HG02623 (cell line): ENCODE results near the gene SPDYE4.

Experiments used
- ATAC-seq: cut with Tn5 transposase; IDR thresholded peaks from one replicate; pipeline ENCODE4 v1.9.1; 2021; ENCODE audit warnings: moderate library complexity; ENCODE audit not compliant: unreplicated experiment

The SPDYE4 gene

DNA sequence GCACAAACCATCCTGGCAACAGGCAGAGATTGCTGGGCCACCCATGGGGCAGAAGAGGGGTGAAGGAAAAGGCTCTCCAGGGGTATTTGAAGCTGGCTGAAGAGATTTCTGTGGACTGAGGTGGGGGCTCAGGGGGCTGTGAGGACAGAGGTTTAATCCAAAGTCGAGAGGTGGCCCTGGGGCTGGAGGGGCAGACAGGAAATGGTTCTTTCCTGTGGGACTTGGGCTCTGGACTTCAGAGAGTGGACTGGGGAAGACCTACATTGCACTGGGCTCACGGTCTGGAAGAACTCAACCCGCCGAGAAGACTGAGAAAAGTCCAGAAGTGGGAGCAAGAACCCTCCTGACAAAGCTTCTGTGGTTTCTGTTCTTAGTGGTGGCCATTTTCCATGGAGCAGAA, 16.6 kb downstream of the SPDYE4 start:
- ATAC-seq = no peak

DNA sequence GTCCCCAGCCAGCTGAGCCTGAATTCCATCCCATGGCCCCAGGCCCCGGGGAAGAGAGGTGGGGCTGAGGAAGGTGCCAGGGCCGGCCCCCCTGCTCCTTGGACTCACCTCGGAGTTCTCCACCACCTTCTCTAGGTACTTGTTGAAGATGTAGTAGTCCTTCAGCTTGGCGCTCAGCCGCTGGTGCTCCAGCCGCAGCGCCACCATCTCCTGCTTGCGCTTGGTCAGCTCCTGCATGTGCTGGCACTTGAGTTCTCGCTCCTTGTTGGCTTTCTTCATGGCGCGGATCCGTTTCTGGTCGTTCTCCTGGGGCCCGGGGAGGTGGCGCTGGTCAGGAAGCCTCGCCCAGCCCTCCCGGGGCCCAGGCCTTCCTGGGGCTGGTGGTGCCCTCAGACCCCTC, 17.0 kb downstream of the SPDYE4 start:
- no peak for ATAC-seq

DNA sequence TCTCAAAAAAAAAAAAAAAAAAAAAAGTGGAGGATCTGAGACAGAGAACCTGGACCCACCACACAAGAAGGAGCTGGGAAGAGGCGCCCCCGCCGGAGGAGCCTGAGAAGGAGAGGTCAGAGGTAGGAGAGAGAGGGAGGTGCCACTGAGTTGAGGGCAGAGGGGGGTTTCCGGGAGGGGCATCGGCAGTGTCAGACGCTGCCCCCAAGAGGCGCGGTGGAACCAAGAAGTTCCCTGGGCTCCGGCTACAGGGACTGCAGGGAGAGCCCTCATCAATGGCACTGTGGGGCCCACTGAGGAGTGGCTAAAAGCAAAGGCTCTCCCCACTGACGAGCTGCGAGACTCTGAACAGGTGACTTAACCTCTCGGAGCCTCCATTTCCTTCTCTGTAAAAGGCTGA, 17.9 kb downstream of the SPDYE4 start:
- ATAC-seq = no peak

DNA sequence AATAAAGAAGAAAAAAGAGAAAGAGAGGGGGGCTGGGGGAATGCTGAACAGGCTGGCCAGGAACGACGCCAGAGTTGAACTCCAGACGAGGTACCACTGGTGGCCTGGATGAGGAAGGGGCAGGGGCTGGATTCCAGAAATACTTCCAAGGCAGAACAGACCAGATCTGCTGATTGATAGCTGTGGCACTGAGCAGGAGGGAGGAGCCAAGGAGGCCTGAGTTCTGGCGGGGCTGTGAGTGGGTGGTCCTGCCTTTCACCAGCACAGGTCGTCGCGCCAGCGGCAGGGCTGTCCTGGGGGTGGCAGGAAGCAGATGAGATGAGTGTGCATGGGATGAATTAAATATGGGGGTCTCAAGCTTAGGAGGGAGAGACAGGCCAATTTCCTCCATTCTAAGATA, 19.2 kb downstream of the SPDYE4 start:
- ATAC-seq = no peak

DNA sequence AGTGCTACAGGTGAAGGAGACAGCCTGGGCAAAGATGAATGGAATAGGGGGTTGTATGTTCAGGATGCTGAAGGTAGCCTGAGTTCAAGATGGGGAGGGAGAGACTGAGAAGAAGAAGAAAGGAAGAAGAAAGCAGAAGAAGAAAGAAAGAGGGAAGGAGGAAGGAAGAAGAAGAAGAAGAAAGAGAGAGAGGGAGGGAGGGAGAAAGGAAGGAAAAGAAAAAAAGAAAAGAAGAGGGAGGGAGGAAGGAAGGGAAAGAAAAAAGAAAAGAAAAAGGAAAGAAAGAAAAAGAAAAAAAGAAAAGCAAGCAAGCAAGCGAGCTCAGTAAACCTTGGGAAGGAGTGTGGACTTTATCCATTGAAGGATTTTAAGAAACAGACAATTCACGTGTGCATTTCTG, 21.6 kb downstream of the SPDYE4 start:
- no peak for ATAC-seq

DNA sequence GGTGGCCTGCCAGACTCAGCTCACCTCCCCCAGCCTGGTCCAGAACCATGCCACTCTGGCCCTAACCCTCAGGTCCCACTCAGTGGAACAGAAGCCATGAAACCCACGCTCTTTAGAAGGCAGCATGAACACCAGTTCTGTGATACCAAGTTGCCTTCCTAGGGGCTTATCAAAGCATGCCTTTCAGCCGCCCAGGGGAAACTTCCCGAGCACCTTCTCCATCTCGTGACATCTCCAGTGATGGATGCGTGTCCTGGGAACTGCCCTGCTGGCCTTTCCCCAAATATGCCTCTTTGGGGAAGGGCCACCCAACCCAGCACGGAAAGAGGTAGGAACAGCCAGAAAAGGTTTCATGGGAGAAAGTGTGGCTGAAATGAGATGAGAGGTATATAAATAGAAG, 22.0 kb downstream of the SPDYE4 start:
- no peak for ATAC-seq

DNA sequence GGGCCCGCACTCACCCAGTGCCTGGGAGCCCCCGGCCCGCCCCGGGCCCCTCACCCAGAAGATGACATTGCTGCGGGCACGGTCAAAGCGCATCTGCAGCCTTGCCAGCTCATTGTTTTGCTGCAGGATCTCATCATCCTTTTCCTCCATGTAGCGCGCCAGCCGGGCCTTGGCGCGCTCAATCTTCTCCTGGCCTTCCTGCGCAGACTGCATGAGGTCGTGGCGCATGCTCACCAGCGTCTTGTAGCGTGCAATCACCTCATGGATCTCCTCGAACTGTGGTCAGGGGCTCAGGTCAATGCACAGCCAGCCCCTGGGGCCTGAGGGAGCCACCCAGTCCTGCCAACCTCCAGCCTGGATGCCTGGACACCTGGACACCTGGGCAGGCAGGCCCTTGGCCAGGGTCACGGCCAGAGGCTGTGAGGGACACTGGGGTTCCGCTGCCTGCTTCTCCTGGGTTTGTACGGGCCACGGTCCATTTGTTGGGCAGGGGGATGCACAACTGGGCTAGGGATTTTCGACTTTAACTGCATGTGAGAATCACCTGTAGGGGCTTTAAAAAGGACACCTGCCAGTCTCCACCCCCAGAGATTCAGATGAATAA, 22.9 kb downstream of the SPDYE4 start:
- ATAC-seq = no peak

DNA sequence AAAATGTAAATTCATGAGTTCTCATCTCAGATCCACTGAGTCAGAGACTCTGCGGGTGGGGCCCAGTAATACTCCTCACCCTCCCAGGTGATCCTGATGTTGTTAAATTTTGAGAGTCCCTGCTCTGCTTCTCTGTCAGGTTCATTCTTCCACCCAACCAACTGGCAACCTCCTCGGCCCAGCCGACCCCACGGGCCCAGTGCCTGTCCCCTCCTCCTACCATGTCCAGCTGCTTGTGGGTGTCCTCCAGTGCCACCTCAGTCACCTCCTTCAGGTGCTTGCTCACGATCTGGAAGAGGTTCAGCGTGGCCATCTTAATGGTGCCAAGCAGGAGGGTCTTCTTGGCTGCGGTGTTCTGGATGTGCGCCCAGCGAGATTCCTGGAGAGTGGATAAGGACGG, 23.5 kb downstream of the SPDYE4 start:
- no peak for ATAC-seq

DNA sequence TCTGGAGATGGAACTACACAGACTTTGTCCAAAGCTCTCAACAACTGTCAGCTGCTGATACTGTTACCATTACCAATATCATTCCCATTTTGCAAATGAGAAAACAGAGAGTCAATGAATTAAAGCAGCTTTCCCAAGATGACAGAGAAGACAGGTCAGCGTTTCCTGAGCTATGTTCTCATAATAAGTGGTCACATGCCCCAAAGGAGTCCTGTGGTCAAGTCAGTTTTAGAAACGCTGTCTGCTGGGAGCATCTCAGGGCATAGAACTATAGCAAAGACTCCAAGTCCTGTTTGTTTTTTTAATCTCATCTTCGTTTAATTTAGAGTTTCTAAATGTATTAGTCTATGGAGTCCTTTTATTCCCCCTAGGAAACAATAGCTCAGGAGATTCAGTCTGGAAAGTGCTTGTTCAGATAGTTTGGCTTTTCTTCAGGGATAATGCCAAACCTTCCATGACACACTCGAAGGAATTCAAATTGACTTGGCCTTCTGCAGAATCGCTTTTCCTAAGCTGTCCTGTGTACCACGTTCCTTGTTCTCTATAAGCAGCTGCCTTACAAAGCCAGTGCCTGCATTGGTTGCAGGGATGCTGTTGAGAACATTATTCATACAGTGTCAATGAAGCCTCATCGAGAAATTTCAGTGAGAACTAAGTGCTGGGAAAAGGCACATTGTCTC, 25.8 kb downstream of the SPDYE4 start:
- ATAC-seq = no peak

DNA sequence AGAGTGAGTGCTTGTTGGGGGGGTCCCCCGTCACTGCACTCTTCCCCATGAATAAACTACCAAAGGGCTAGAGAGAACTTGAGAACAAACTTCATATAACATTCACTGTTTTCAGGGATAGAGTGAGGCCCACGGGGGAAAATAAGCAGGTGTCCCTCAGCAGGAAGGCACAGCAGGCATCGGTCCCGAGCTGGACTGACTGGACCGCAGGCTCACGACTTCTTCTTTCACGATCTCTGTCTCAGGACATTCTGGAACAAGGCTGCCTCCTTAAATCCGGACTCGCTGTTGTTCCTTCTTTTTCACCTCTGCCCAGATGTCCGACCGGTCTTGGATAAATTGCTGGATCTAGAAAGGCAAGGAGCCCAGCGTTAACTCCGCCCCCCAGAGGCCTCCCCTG, 28.5 kb downstream of the SPDYE4 start:
- ATAC-seq = no peak

DNA sequence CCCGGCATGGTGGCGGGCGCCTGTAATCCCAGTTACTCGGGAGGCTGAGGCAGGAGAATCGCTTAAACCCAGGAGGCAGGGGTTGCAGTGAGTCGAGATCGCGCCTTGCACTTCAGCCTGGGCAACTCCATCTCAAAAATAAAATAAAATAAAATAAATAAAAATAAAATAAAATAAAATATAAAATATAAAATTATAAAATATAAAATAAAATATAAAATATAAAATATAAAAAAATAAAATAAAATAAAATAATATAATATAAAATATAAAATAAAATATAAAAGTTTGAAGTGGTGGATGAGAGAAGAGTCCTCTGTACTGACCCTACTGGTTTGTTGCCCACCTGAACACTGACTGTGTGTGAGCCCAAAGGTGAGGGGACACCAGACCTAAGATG, 28.9 kb downstream of the SPDYE4 start:
- ATAC-seq = no peak

DNA sequence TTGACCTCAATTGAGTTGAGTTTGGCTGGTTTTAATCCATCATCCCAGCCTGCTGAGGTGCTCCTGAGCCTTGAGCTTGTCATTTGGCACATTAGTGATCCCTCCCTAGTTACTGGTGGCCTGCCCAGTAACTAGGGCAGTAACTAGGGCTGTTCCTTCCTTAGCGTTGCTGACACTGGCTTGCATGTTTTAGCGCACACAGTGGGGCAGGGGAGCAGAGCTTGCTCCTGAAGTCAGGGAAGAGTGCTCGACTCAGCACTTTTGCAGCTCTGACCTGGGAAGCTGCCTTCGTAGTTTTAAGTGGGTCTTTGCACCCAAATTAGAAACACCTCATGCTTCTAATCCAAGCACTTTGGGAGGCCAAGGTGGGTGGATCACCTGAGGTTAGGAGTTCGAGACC, 29.4 kb downstream of the SPDYE4 start:
- ATAC-seq = no peak

DNA sequence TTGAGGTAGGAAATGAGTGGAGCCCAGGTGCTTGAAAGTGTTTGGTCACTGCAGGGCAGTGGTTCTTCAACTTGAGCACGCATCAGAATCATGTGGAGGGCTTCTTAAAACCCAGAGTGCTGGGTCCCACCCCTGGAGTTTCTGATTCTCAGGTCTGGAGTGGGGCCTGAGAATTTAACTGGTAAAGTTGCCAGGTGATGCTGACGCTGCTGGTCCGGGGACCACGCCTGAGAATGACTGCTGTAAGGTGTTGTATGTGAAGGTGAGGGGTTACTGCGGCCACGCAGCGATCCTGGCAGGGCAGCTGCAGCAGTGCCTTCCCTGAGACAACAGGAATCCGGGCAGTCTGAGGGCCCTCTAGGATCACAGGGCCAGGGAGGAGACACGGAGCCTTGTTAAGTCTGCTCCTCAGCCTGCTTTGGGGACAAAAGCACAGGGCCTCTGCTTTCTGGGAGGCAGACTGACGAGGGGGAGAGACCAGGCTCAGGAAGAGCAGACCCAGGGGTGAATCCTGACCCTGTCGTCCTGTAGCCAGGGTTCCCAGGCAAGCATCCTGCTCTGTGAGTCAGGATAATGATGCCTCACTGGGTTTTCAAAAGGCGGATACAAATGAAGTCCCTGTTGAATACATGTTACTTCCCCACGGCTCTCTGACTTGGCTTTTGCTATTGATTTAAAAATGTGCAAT, 30.0 kb downstream of the SPDYE4 start:
- ATAC-seq = no peak

DNA sequence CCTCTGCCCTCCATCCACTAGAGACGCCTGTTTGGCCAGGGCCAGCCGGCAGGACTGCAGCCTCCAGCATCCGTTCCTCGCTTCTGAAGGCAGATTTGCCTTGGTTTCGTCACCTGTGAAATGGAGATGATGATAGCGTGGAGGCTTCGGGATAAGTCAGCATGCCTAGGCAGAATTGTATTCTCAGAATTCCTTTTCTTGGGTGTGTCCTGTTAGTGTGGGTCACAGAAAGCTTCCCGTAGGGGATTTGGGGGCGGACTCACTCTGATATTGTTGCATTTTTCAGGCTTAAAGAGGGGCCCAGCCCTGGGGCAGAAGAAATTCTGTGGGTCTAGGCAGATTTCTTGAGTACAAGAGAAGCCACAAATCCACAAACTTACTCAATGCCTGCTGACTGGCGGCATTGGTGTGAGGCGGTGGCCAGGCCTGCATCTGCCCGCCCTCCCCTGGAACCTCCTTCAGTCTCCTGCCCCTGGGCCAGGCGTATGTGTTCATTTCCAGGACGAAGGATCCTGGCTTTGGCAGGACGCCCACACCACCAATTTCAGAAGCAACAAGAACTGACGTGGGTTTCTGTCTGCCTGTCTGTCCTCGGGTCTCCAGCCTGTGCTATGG, 31.3 kb downstream of the SPDYE4 start:
- no peak for ATAC-seq

DNA sequence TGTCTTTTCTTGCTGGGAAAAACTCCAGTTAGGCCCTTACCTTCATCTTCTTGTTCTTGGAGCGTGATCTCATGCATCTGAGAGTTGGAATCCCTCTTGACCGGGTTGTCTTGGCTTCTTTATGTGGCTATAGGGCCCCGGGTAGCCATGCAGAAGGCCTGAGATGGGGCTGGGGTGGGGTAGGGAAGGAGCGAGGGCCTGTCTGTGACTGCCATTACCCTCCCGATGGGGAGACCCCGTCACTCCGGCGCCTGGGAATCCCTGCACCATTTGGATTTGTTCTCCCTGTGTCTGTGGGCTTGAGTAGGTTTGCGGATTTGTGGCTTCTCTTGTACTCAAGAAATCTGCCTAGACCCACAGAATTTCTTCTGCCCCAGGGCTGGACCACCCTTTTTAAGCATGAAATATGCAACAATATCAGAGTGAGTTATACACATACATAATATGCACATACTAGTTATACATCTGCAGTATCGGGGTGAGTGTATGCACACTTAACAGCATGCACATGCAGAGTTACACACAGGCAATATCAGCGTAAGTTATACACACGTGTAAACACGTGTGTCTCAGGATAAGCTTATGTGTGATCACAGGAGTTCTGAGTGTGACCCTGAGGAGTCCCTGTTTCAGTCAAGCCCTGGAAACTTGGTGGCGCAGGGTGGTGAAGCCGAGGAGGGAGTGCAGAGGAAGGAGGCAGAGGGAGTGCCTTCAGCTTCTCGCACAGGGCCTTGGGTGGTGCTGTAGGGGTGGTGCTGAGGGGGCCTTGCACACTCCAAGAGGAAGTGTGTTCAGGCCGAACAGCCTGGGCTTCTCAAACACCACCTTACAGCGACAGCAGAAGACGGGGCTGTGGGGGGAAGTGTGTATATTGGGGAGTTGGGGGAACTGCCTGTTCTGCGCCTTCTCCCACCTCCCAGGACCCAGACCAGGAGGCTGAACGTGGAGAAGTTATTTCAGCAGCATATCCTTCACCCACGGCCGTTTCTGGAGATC, 32.2 kb downstream of the SPDYE4 start:
- no peak for ATAC-seq

DNA sequence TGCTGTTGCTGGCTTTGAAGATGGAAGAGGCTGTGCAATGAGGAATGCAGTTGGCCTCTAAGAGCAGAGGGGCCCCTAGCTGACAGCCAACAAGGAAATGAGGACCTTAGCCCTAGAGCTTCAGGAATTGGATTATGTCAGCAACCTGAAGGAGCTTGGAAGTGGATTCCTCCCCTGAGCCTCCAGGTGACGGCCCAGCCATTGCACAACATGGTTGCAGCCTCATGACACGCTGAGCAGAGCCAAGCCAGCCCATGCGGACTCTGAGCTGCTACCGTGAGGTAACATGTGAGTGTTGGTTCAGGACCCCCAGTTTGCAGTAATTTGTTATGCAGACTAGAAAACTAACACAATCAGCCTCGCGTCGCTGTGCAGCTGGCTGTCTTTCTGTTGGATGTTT, 33.9 kb downstream of the SPDYE4 start:
- no peak for ATAC-seq

DNA sequence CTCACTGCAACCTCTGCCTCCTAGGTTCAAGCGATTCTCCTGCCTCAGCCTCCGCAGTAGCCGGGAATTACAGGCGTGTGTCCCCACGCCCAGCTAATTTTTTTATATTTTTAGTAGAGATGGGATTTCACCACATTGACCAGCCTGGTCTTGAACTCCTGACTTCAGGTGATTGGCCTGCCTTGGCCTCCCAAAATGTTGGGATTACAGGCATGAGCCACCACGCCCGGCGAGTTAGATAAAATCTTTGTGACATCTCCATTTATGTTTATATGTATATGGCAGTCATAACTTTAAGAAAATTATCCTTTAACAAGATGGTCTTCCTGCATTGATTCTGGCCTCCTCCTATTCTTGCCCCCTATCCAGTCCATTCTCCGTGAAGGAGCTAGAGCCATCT, 37.8 kb downstream of the SPDYE4 start:
- no peak for ATAC-seq

DNA sequence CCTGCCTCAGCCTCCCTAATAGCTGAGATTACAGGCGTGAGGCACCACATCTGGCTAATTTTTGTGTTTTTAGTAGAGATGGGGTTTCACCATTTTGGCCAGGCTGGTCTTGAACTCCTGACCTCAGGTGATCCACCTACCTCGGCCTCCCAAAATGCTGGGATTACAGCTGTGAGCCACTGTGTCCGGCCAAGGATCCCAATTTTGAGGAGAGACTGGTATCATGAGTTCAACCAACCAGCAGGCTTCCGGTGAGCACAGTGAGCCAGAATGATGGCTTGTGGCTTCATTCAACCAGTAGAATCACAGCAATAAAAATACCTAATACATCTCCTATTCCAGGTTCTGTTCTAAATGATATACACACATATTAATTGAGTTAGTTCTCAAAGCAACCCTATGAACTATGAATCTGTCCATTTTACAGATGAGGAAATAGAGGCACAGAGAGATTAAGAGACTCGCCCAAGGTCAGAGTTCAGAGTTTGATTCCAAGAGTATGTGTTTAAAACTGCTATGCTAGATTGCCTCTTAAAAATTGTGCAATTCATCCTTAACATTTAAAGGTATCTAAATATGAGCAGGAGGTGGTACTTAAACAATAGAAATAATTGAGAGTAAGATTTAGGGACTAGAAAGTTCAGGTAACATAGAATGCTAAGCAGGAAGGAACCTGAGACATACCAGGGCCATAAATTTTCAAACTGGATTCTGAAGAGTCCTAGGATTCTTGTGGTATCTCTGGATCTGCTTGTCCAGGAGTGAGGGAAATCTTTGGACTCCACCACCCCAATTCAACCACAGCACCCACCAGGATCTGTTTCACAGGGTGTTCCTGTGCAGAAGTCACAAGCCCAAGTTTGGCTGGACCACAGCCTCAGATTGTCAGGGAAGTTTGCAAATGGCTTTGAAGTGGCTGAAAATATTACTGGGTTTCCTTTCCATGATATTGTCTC, 38.8 kb downstream of the SPDYE4 start:
- no peak for ATAC-seq

DNA sequence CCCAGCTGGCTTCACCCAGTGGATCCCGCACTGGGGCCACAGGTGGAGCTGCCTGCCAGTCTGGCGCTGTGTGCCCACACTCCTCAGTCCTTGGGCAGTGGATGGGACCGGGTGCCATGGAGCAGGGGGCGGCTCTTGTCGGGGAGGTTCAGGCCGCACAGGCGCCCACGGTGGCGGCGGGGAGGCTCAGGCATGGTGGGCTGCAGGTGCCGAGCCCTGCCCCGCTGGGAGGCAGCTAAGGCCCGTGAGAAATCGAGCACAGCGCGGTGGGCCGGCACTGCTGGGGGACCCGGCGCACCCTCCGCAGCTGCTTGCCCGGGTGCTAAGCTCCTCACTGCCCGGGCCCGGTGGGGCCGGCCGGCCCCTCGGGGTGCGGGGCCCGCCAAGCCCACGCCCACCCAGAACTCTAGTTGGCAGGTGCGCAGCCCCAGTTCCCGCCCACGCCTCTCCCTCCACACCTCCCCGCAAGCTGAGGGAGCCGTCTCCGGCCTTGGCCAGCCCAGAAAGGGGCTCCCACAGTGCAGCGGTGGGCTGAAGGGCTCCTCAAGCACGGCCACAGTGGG, 40.3 kb downstream of the SPDYE4 start:
- no peak for ATAC-seq
